ENCODE results near the gene GBP1.

GRCh38 chr1:89095737-89096136, 30.7 kb upstream of the GBP1 start:
- TF ChIP-seq EZH2 (IDR thresholded peaks at IDR 0.05; ENCODE audit: low read length, missing control alignments) = no peak
- TF ChIP-seq, protein P1, sequence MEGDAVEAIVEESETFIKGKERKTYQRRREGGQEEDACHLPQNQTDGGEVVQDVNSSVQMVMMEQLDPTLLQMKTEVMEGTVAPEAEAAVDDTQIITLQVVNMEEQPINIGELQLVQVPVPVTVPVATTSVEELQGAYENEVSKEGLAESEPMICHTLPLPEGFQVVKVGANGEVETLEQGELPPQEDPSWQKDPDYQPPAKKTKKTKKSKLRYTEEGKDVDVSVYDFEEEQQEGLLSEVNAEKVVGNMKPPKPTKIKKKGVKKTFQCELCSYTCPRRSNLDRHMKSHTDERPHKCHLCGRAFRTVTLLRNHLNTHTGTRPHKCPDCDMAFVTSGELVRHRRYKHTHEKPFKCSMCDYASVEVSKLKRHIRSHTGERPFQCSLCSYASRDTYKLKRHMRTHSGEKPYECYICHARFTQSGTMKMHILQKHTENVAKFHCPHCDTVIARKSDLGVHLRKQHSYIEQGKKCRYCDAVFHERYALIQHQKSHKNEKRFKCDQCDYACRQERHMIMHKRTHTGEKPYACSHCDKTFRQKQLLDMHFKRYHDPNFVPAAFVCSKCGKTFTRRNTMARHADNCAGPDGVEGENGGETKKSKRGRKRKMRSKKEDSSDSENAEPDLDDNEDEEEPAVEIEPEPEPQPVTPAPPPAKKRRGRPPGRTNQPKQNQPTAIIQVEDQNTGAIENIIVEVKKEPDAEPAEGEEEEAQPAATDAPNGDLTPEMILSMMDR (conservative IDR thresholded peaks at IDR 0.05 in 1 of 2, IDR thresholded peaks at IDR 0.05 in 1 of 2; ENCODE audit: low read depth in 1 of 2, low read length in 2 of 2) = no peak
